Smooth muscle cell (in vitro differentiated cells): Measurements from ENCODE around the gene TLR5. TPM values are rescaled to one million over a fixed set of nuclear protein-coding genes. Genes with fewer than 3 reads are reported as not detected.
A peak's percentile ranks its signal among the peaks of the same experiment; 100 is the strongest.

Source experiments
- DNase-seq: peaks from one replicate; lab custom pipeline; 2025; ENCODE audit not compliant: unreplicated experiment; lab: John Stamatoyannopoulos, UW
- H2AFZ ChIP-seq: fragments of 200-600 bp; sonication (generic); 2 replicates; pipeline ENCODE4 v1.6.0; 2016; ENCODE audit warnings: antibody characterized with exemption, low read depth, mild to moderate bottlenecking
- H3F3A ChIP-seq: fragments of 200-600 bp; sonication (generic); 2 replicates; pipeline ENCODE4 v1.6.0; 2017; ENCODE audit warnings: antibody characterized with exemption, low read depth
- H3K27ac ChIP-seq: fragments of 200-600 bp; sonication (generic); 2 replicates; pipeline ENCODE4 v1.5.1; 2016; ENCODE audit warnings: low read depth, mild to moderate bottlenecking
- H3K27me3 ChIP-seq: fragments of 200-600 bp; sonication (generic); 2 replicates; pipeline ENCODE4 v1.6.1; 2016; ENCODE audit warnings: low read depth, mild to moderate bottlenecking
- H3K36me3 ChIP-seq: fragments of 200-600 bp; sonication (generic); 2 replicates; pipeline ENCODE4 v1.5.1; 2016; ENCODE audit warnings: low read depth
- H3K4me1 ChIP-seq: fragments of 200-600 bp; sonication (generic); 2 replicates; pipeline ENCODE4 v1.5.1; 2016; ENCODE audit warnings: low read depth
- H3K4me2 ChIP-seq: fragments of 200-600 bp; sonication (generic); 2 replicates; pipeline ENCODE4 v1.6.0; 2016; ENCODE audit warnings: mild to moderate bottlenecking
- H3K4me3 ChIP-seq: fragments of 200-600 bp; sonication (generic); 2 replicates; pipeline ENCODE4 v1.5.1; 2016; ENCODE audit warnings: mild to moderate bottlenecking
- H3K79me2 ChIP-seq: fragments of 200-600 bp; sonication (generic); 2 replicates; pipeline ENCODE4 v1.6.0; 2016; ENCODE audit warnings: low read depth, mild to moderate bottlenecking
- H3K9ac ChIP-seq: fragments of 200-600 bp; sonication (generic); 2 replicates; pipeline ENCODE4 v1.6.0; 2016; ENCODE audit warnings: low read depth
- H3K9me3 ChIP-seq: fragments of 200-600 bp; sonication (generic); replicated peaks from 2 replicates; pipeline ENCODE4 v1.5.1; 2016; ENCODE audit warnings: low read depth
- H4K20me1 ChIP-seq: fragments of 200-600 bp; sonication (generic); 2 replicates; pipeline ENCODE4 v1.6.0; 2016; ENCODE audit warnings: low read depth
- CTCF ChIP-seq: fragments of 200-600 bp; sonication (generic); IDR thresholded peaks from 2 replicates; pipeline ENCODE4 v1.5.1; 2017; ENCODE audit warnings: borderline replicate concordance, mild to moderate bottlenecking, antibody characterized with exemption; ENCODE audit not compliant: insufficient read depth, poor library complexity, severe bottlenecking
- WGBS: methylation state at CpG from one replicate; pipeline ENCODE4 v1.1.7; 2016; ENCODE audit warnings: low lambda C conversion rate; 5-methylcytosine and 5-hydroxymethylcytosine counted together
- polyA plus RNA-seq: library from polyadenylated mRNA; unstranded; fragments of >200 nt; fragmentation: Nextera tagmentation; extraction: Ambion mirVana; gene quantifications from 2 replicates; pipeline ENCODE4 v1.2.1, GENCODE V29; 2016
- total RNA-seq: library from RNA; depleted of rRNA; stranded (reverse); fragments of >200 nt; gene quantifications from 2 replicates; pipeline ENCODE4 v1.2.3, GENCODE V29; 2014

TLR5 gene
- total and polyA plus RNA-seq, 2 experiments from 2014 or later = 1.0 to 2.7 TPM

DNA sequence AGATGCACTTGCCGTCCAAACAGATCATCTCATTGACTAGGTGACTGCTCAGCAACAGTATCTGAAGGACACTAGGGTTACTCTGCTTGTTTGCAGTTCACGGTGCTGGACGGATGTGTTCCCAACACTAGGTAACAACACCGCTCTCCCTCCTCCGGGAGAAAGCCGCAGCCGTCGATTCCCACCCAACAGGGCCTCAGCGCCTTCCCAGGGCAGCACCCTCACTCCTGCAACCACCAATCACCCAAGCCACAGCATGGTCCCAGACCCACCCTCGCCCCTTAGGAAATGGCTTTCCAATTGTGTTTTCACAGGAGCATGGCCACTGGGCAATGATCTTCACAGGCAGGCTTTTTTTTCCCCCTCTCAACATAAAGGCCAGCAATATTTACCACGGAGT lies 779 bp downstream of the TLR5 start:
- Histone ChIP-seq H3K79me2 (no peaks in the 10 kb centered on the region), H3K4me1 (peaks cover 4% of the 10 kb centered on the region), H3K27ac (no peak overlapping the region), H3K9ac (no peak overlapping the region), H3K36me3 (no peaks in the 10 kb centered on the region), H4K20me1 (no peaks in the 10 kb centered on the region), H3K4me2 (peak overlapping the region; percentile 82), H3F3A (no peaks in the 10 kb centered on the region), H2AFZ (no peak overlapping the region), H3K27me3 (no peaks in the 10 kb centered on the region), H3K4me3 (peak overlapping the region; percentile 60), H3K9me3 (no peaks in the 10 kb centered on the region)
- DNase-seq = no peak
- no peak for TF ChIP-seq CTCF
- 89% methylated on average over 11 of the region's 11 CpGs for WGBS

DNA sequence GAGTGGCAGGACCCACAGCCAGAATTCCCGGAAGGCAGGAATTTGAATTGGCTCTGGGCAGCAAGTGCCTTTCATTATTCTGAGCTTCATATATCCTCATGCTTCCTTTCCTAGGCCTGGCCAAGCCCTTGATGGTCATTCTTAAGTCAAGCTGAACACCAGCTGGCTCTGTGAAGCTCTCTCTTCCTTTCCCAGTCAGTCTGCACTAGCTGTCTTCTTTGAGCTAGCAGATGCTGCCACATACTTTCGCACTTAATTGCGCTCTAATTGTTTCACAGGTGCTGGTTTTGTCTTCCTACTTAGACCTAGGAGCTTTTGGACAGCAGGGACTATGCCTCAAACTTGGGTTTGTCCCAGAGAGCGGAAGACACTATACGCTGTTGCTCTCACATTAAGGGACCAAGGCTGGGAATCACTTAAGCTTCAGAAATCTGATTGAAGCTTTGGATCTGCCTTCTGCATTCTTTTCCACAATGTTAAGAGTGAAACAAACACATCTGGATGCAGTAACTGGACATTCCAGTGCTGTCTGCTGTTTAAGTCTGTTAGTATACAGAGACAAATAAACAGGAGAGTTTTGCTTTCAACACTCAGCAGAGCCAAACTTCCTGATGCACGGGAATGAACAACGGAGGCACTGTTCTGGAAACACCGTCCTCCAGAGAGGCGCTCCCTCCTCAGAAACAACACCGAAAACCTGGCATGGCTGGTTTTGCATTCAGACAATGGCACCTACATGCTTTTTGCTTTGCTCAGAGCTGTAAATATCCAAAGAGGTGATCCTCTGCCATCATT lies 2.2 kb downstream of the TLR5 start:
- 57% methylated on average over 10 of the region's 10 CpGs for WGBS
- Histone ChIP-seq H3K9ac (no peak overlapping the region), H3K79me2 (no peaks in the 10 kb centered on the region), H4K20me1 (no peaks in the 10 kb centered on the region), H3K4me3 (no peak overlapping the region), H3K27ac (no peak overlapping the region), H3K9me3 (no peaks in the 10 kb centered on the region), H3K36me3 (no peaks in the 10 kb centered on the region), H3K4me1 (peaks cover 4% of the 10 kb centered on the region), H3K4me2 (peak overlapping the region; percentile 3), H2AFZ (peak overlapping the region; percentile 22), H3K27me3 (no peaks in the 10 kb centered on the region), H3F3A (no peaks in the 10 kb centered on the region)
- TF ChIP-seq CTCF = no peak
- DNase-seq = no peak

DNA sequence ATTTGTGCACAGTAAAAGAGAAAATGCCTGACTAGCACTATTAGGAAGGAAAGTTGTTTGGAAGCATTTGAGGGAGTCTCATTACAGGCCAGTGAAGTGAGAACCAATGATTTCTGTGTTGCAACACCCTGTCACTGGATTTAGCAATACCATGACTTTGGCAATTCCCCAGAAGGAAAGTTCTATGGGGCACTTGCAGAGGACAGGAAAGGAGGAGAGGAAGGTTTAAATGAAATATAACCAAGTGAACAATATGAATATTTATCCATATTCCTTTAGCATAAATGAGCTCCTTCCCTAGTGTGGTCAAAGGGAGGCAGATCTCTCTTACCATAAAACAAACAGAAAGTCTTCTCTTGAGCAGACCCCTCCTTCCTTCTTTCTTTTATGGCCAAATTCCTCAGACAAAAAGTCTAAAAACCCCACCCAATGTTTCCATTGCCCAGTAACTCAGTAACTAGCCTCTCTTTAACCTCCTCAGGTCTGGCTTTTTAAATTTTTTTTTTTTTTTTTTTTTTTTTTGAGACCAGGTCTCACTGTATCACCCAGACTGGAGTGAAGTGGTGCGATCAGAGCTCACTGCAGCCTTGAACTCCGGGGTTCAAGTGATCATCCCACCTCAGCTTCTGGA lies 5.5 kb downstream of the TLR5 start:
- DNase-seq = no peak
- no peaks in the 10 kb centered on the region for H3K79me2 ChIP-seq
- no peak for TF ChIP-seq CTCF

GRCh38 chr1:223136086-223136485 lies 7.0 kb downstream of the TLR5 start:
- H3K9ac ChIP-seq = no peak overlapping the region
- no peak overlapping the region for H3K4me3 ChIP-seq
- no peak overlapping the region for H3K27ac ChIP-seq
- H3K4me2 ChIP-seq = no peak overlapping the region
- WGBS = 50% methylated on average over 2 of the region's 2 CpGs
- H3K9me3 ChIP-seq = no peaks in the 10 kb centered on the region
- no peaks in the 10 kb centered on the region for H3K27me3 ChIP-seq
- no peaks in the 10 kb centered on the region for H3K79me2 ChIP-seq
- no peak overlapping the region for H2AFZ ChIP-seq
- no peaks in the 10 kb centered on the region for H4K20me1 ChIP-seq
- no peaks in the 10 kb centered on the region for H3F3A ChIP-seq
- TF ChIP-seq CTCF = no peak
- no peak for DNase-seq
- peaks cover 5% of the 10 kb centered on the region for H3K4me1 ChIP-seq
- no peaks in the 10 kb centered on the region for H3K36me3 ChIP-seq

More for the DNA sequence above, 5.5 kb downstream of the TLR5 start:
- 100% methylated on average over 2 of the region's 2 CpGs for WGBS
- Histone ChIP-seq H3K27ac (no peak overlapping the region), H3F3A (no peaks in the 10 kb centered on the region), H3K4me1 (peaks cover 9% of the 10 kb centered on the region), H3K27me3 (no peaks in the 10 kb centered on the region), H3K36me3 (no peaks in the 10 kb centered on the region), H3K4me2 (no peak overlapping the region), H3K9ac (no peak overlapping the region), H2AFZ (no peak overlapping the region), H3K9me3 (no peaks in the 10 kb centered on the region), H4K20me1 (no peaks in the 10 kb centered on the region), H3K4me3 (no peak overlapping the region)
